ENCODE data around the gene RUBCNL. TPM values are rescaled to one million over a fixed set of nuclear protein-coding genes. Genes with fewer than 3 reads are reported as not detected.

RUBCNL gene
- polyA plus RNA-seq, 2 of the 4 experiments (the other 2 are of a cell fraction): not detected

GRCh38 chr13:46296921-46297320, 90.1 kb downstream of the RUBCNL start:
- no peak for FAIRE-seq
- Histone ChIP-seq H3K4me1 (peaks cover 15% of the 10 kb centered on the region; the same call in 2 of the 3 replicates), H3K9me3 (no peaks in the 10 kb centered on the region), H3K27ac (peak overlapping the region; percentile 45 to 68; a peak in 4 of 6 replicates), H3K4me2 (no peak overlapping the region), H3K4me3 (no peak overlapping the region)
- ChIA-PET POLR2A (no interaction called here), CTCF (no interaction called here)
- peak in 1 of 2 experiments; percentile 32; a peak in 1 of 6 replicates for ATAC-seq
- DNase-seq (ENCODE audit: low read depth in 1 of 2, low spot score in 1 of 2): peak in 1 of 2 experiments; percentile 30
- WGBS (ENCODE audit: missing lambda C conversion rate): 47% methylated on average over 3 of the region's 3 CpGs
- TF ChIP-seq RARB (CRISPR knock-in tag; IDR thresholded peaks at IDR 0.05): no peak
- peak; percentile 73 for TF ChIP-seq MAFK (IDR thresholded peaks at IDR 0.05; ENCODE audit: partially characterized antibody)
- no peak for TF ChIP-seq PBX3 (IDR thresholded peaks at IDR 0.05)
- no peak for TF ChIP-seq HOXB13 (CRISPR knock-in tag; IDR thresholded peaks at IDR 0.05; ENCODE audit: low read depth)
- peak; percentile 50; the same call in 1 of the 2 replicates for TF ChIP-seq NFE2L2 (conservative IDR thresholded peaks at IDR 0.05; ENCODE audit: low read length)
- no peak for TF ChIP-seq ZSCAN20 (CRISPR knock-in tag; IDR thresholded peaks at IDR 0.05)
- TF ChIP-seq CHD4 (IDR thresholded peaks at IDR 0.05; ENCODE audit: borderline replicate concordance): no peak

GRCh38 chr13:46296115-46296822, 90.8 kb downstream of the RUBCNL start:
- H3K4me1 ChIP-seq: peaks cover 15% of the 10 kb centered on the region; the same call in 2 of the 3 replicates
- H3K9me3 ChIP-seq: no peaks in the 10 kb centered on the region
- ATAC-seq: no peak
- H3K27ac ChIP-seq: peak overlapping the region; percentile 45 to 68; a peak in 4 of 6 replicates
- no peak for TF ChIP-seq CHD2 (IDR thresholded peaks at IDR 0.05; ENCODE audit: low read length, partially characterized antibody)
- TF ChIP-seq POLR2AphosphoS2 (conservative IDR thresholded peaks at IDR 0.05; ENCODE audit: low read length): no peak
- no peak for TF ChIP-seq HMGXB4 (CRISPR knock-in tag; IDR thresholded peaks at IDR 0.05; ENCODE audit: borderline replicate concordance)
- no peak for TF ChIP-seq REST (IDR thresholded peaks at IDR 0.05)
- no peak for TF ChIP-seq ELK1 (IDR thresholded peaks at IDR 0.05; ENCODE audit: low read depth, low read length)
- TF ChIP-seq KDM5A (IDR thresholded peaks at IDR 0.05): no peak
- no peak for TF ChIP-seq NPAS2 (CRISPR knock-in tag; IDR thresholded peaks at IDR 0.05; ENCODE audit: borderline replicate concordance)
- TF ChIP-seq FOSL2 (IDR thresholded peaks at IDR 0.05): no peak
- TF ChIP-seq FOSL2 (CRISPR knock-in tag; IDR thresholded peaks at IDR 0.05): no peak
- TF ChIP-seq RCOR1 (IDR thresholded peaks at IDR 0.05; ENCODE audit: low read depth, low read length): no peak
- H3K4me2 ChIP-seq: no peak overlapping the region; the same call in 2 of the 3 replicates
- no peak overlapping the region for H3K4me3 ChIP-seq
- POLR2A ChIA-PET: no interaction called here
- 67% methylated on average over 3 of the region's 3 CpGs for WGBS (ENCODE audit: missing lambda C conversion rate)
- no peak for DNase-seq (ENCODE audit: low read depth in 1 of 2, low spot score in 1 of 2)
- CTCF ChIA-PET: no interaction called here
- no peak for FAIRE-seq
